Heart left ventricle (tissue), 16 donors: ENCODE measurements around the gene PTPRE. TPM values are rescaled to one million over a fixed set of nuclear protein-coding genes. Genes with fewer than 3 reads are reported as not detected.

Experiments
- ATAC-seq, 4 donors: fragments of 200-7000 bp; cut with Tn5 transposase; one replicate each; pipeline ENCODE4 v1.9.1; 2020 to 2022; ENCODE audit warnings: moderate library complexity in 4 of 4, mild to moderate bottlenecking in 3 of 4, moderate number of reproducible peaks in 1 of 4
- DNase-seq, 5 donors: peaks; one replicate each; pipeline ENCODE4 v3.0.0-alpha.2; 2020
- H3K27ac ChIP-seq, 12 donors: fragments of 200-600 bp; sonication (generic) in 4 of 12; one replicate each; pipeline versions ENCODE4 v1.5.0 to v1.8.0; 2016 to 2022; ENCODE audit warnings: mild to moderate bottlenecking in 2 of 12
- H3K27me3 ChIP-seq, 9 donors: fragments of 200-600 bp; sonication (generic) in 2 of 9; one replicate each; pipeline versions ENCODE4 v1.5.1 to v1.8.0; 2016 to 2022; ENCODE audit warnings: mild to moderate bottlenecking in 3 of 9
- H3K36me3 ChIP-seq, 9 donors: fragments of 200-600 bp; sonication (generic) in 2 of 9; one replicate each; pipeline versions ENCODE4 v1.5.0 to v1.8.0; 2018 to 2022; ENCODE audit warnings: mild to moderate bottlenecking in 2 of 9
- H3K4me1 ChIP-seq, 12 donors: fragments of 200-600 bp; sonication (generic) in 4 of 12; one replicate each; pipeline versions ENCODE4 v1.5.0 to v1.8.0; 2016 to 2022; ENCODE audit warnings: mild to moderate bottlenecking in 3 of 12
- H3K4me3 ChIP-seq, 12 donors: fragments of 200-600 bp; sonication (generic) in 4 of 12; one replicate each; pipeline versions ENCODE4 v1.5.0 to v1.8.0; 2017 to 2022; ENCODE audit warnings: mild to moderate bottlenecking in 9 of 12, moderate library complexity in 4 of 12
- H3K9me3 ChIP-seq, 12 donors: fragments of 200-600 bp; sonication (generic) in 4 of 12; one replicate each; pipeline versions ENCODE4 v1.5.0 to v1.8.0; 2016 to 2022; ENCODE audit warnings: mild to moderate bottlenecking in 1 of 12
- POLR2A ChIP-seq, 2 donors: fragments of 450-650 bp; IDR thresholded peaks; one replicate each; pipeline ENCODE4 v1.6.1; 2017; ENCODE audit warnings: antibody characterized with exemption in 2 of 2, mild to moderate bottlenecking in 2 of 2, moderate library complexity in 2 of 2
- WGBS, 4 donors: extraction: QIAGEN DNeasy Blood & Tissue Kit in 2 of 4; methylation state at CpG; one replicate each; pipeline versions ENCODE4 v1.1.5 to v1.1.7; 2013 to 2018; 5-methylcytosine and 5-hydroxymethylcytosine counted together
- intact Hi-C, 10 donors: fragments of 100-400 bp; cut with DNase I; formaldehyde crosslinking; loops; one replicate each; pipeline versions ENCODE4 v1.11.1 to v1.14.2; 2022
- polyA plus RNA-seq, 2 donors: library from polyadenylated mRNA; stranded (reverse); fragments of 200-250 nt; gene quantifications; one replicate each; pipeline ENCODE4 v1.2.3, GENCODE V29; 2013
- total RNA-seq, 9 donors: library from RNA; depleted of rRNA in 2 of 9; stranded (reverse); fragments of >200 nt in 2 of 9; fragmentation: NEBNext Ultra II Directional in 3 of 9; extraction: Animal tissue kit (Norgen Biotek cat#: 25700) in 3 of 9; gene quantifications; one replicate each; pipeline versions ENCODE4 v1.1.0 to v1.2.4, GENCODE V29; 2016 to 2023
- TF ChIP-seq, protein P1 (sequence below), 12 donors: fragments of 200-600 bp; sonication (generic) in 4 of 12; IDR thresholded peaks; one replicate each; pipeline versions ENCODE4 v1.5.0 to v1.8.0; 2018 to 2022; ENCODE audit warnings: antibody characterized with exemption in 12 of 12, mild to moderate bottlenecking in 5 of 12
- donor health status: ischemic (EF 13 %, LVEDD 7.1; RV severe dilation, severe dysfunction).
- donor health status: healthy with polysubstance abuse.
- donor health status: DM: no; HTN: yes; CAD: no.
- donor health status: DM: no; HTN: no; CAD: no.
- donor health status: ischemic (EF 25% LVEDD 6.9; RV normal size, moderate dysfunction).
- donor health status: ischemic (EF 25% LVEDD 5.7; RV mildly dilated, moderate dysfunction).
- donor health status: healthy.
- donor health status: DM: yes; HTN: yes; CAD: no.
- donor health status: ischemic (EF 35%, LVEDD 5.7; RV mildly dilated, moderate dysfunction).
- donor health status: nonischemic (EF 11% LVEDD 7.7; RV severe dilation, severe dysfunction).
- donor health status: DM: yes; HTN: yes; CAD: no.
- donor health status: PGD.
- donor health status: ischemic (EF 29% LVEDD 5.4; RV normal size, mild dysfunction).
- donor health status: nonischemic (EF 23%, LVEDD 6.1; RV moderate dilation, normal function).

PTPRE gene
- total and polyA plus RNA-seq, 11 donors = 6.9 to 55.0 (median 24.1) TPM

DNA sequence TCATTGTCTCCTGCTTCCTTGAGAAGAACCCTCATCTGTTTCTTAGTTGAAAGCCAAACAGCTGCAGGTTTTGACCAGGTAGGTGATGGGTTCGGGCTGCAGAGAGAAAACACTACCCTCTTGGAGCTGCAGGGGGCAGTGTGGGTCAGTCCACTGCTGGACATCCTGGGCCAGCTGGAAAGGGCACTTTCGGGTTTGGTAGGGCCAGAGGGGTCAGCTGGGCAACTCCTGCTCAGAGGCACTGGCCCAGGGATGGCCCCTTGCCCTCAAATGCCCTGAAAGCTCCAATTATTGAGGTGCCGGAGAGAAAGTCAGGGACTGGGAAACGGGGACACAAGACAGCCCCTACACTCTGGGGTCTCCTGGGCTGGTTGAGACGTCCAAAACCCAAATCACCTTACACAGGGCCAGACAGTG is 128.7 kb downstream of the PTPRE start:
- intact Hi-C loops = loop anchor here in 5 of 10 donors (1.0 to 5.0 kb wide), 3 partner anchors 33 to 37 kb away; no protein-coding TSS in a partner anchor
- H3K27ac ChIP-seq = no peak overlapping the region
- peaks cover 0 to 15% (median 3%) of the 10 kb centered on the region in 12 donors for H3K4me1 ChIP-seq
- ATAC-seq (peak in 3 of 4 donors; percentile 53 to 74 (median 73)), DNase-seq (peak in 4 of 5 donors; percentile 47 to 75 (median 58))
- H3K9me3 ChIP-seq = no peaks in the 10 kb centered on the region
- H3K4me3 ChIP-seq = no peak overlapping the region
- WGBS, 4 donors = 48 to 86% (median 73%) methylated on average over 3 to 5 of the region's 5 CpGs
- TF ChIP-seq POLR2A (IDR thresholded peaks at IDR 0.05) = no peak
- TF ChIP-seq, protein P1, sequence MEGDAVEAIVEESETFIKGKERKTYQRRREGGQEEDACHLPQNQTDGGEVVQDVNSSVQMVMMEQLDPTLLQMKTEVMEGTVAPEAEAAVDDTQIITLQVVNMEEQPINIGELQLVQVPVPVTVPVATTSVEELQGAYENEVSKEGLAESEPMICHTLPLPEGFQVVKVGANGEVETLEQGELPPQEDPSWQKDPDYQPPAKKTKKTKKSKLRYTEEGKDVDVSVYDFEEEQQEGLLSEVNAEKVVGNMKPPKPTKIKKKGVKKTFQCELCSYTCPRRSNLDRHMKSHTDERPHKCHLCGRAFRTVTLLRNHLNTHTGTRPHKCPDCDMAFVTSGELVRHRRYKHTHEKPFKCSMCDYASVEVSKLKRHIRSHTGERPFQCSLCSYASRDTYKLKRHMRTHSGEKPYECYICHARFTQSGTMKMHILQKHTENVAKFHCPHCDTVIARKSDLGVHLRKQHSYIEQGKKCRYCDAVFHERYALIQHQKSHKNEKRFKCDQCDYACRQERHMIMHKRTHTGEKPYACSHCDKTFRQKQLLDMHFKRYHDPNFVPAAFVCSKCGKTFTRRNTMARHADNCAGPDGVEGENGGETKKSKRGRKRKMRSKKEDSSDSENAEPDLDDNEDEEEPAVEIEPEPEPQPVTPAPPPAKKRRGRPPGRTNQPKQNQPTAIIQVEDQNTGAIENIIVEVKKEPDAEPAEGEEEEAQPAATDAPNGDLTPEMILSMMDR (IDR thresholded peaks at IDR 0.05) = peak; percentile 66 to 82 (median 70)
- no peaks in the 10 kb centered on the region for H3K36me3 ChIP-seq
- no peaks in the 10 kb centered on the region for H3K27me3 ChIP-seq

DNA sequence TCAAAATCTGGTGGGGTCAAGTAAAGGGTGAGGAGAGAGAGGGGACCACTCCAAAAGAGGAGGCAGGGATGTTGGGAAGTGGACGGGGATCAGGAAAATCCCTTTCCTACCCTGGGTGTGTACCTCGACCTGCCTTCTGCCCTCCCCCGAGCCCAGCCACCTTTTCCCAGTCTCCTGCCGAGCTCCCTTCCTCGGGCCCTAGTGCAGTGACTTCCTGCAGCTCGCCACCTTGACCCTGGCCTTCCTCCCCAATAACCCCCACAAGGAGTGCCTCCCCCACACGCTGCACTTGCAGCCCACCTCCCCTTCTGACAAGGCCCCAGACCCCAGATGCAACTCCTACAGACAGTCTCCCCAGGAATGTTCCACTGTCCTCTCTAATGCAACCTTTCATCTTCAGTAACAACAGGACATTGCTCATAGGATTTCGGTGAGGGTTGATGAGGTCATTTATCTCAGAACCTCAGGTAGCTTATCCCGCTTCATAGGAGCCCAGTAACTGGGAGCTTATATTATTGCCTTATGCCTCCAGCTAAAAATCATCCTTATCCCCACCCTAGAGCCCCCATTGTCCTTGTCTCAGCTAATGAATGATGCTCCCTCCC is 129.2 kb downstream of the PTPRE start:
- ATAC-seq = no peak
- intact Hi-C loops = loop anchor here in 5 of 10 donors (2.0 to 5.0 kb wide), 3 partner anchors 31 to 36 kb away; no protein-coding TSS in a partner anchor
- no peak for DNase-seq
- H3K36me3 ChIP-seq = no peaks in the 10 kb centered on the region
- H3K4me3 ChIP-seq = no peak overlapping the region
- no peaks in the 10 kb centered on the region for H3K9me3 ChIP-seq
- H3K4me1 ChIP-seq = peaks cover 0 to 15% (median under 1%) of the 10 kb centered on the region in 12 donors
- H3K27me3 ChIP-seq = no peaks in the 10 kb centered on the region
- 79 to 81% (median 81%) methylated on average over 9 of the region's 9 CpGs for WGBS, 4 donors
- no peak overlapping the region for H3K27ac ChIP-seq
- TF ChIP-seq, protein P1 (IDR thresholded peaks at IDR 0.05) = no peak

DNA sequence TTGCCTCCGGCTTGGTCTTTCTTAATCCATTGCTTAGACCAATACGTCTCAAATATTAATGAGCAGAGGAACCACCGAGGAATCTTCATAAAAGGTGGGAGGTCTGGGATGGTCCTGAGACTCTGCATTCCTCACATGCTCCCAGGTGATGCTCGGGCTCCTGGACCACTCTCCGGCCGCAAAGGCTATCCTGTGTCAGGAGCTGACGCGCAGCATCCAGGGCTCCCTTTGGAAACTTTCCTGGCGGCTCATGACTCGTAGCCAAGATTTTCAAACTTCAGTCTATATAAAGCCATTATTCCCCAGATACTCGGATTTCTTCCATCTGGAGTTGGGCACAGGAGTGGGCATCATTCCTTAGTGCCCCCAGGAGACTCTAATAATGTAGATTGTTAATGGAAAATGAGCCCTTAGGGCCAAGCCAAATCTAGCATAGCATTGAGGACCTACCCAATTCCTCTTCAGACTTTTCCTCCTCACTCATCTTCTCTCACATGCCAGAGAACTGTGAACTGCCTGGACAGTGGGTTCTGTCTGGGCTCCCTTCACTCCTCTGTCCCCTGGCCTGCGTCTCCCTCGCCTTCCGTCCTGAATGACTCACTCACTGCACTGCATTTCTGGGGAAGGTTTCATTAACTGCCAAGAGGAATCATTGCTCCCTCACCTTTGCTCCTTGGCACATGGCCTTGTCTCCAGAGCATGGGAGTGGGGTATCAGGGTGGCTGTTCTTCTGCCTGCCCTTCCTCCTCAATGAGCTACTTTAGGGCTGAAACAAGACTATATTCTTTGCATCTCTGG is 130.0 kb downstream of the PTPRE start:
- DNase-seq (peak in 1 of 5 donors; percentile 52), ATAC-seq (peak in 3 of 4 donors; percentile 72 to 78 (median 73))
- H3K4me3 ChIP-seq = no peak overlapping the region
- H3K27ac ChIP-seq = no peak overlapping the region
- no peak for TF ChIP-seq POLR2A (IDR thresholded peaks at IDR 0.05)
- TF ChIP-seq, protein P1 (IDR thresholded peaks at IDR 0.05) = no peak
- peaks cover 0 to 15% (median 0%) of the 10 kb centered on the region in 12 donors for H3K4me1 ChIP-seq
- no peaks in the 10 kb centered on the region for H3K9me3 ChIP-seq
- H3K36me3 ChIP-seq = no peaks in the 10 kb centered on the region
- WGBS, 4 donors = 74 to 83% (median 79%) methylated on average over 13 to 14 of the region's 14 CpGs
- intact Hi-C loops = loop anchor here in 5 of 10 donors (2.0 to 5.0 kb wide), 3 partner anchors 30 to 35 kb away; no protein-coding TSS in a partner anchor
- H3K27me3 ChIP-seq = no peaks in the 10 kb centered on the region

DNA sequence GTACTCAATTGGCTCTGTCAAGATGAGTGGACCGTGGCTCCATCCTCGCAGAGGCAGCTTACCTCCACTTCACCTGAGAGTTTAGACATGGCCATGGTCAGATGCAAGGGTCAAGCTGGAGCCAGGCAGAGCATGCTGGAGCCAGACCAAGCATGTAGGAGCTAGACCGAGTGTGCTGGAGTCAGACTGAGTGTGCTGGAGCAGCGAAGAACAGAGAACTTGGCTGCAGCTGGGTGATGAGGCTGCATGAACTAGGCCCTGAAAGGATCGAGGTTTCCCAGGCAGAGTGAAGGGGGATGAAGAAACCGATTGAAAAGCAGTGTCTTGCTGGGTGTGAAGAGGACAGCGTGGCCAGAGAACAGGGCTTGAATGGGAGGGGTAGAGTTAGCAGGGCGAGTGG is 133.2 kb downstream of the PTPRE start:
- peak in 2 of 5 donors; percentile 4 for DNase-seq
- Histone ChIP-seq H3K27ac (no peak overlapping the region), H3K36me3 (peaks cover 0 to 3% (median 0%) of the 10 kb centered on the region in 9 donors), H3K9me3 (no peaks in the 10 kb centered on the region), H3K4me3 (no peak overlapping the region), H3K27me3 (no peaks in the 10 kb centered on the region), H3K4me1 (peaks cover 0 to 32% (median 13%) of the 10 kb centered on the region in 12 donors)
- intact Hi-C loops = no loop called here
- TF ChIP-seq, protein P1 (IDR thresholded peaks at IDR 0.05) = no peak
- TF ChIP-seq POLR2A (IDR thresholded peaks at IDR 0.05) = no peak
- ATAC-seq = no peak
- WGBS, 4 donors = 88 to 92% (median 90%) methylated on average over 8 of the region's 8 CpGs
